CD4-positive, alpha-beta T cell treated with Interleukin-15 for 1 hour (primary cell): ENCODE data around the gene KIF6.
"Not testable (repeated sequence)": the region's sequence is repeated elsewhere in the genome, so short reads cannot be mapped to it uniquely, and the experiment has no call there.

ENCODE experiments used
- DNase-seq: peaks from one replicate; pipeline ENCODE4 v3.0.0-alpha.2; 2020

Gene KIF6

DNA sequence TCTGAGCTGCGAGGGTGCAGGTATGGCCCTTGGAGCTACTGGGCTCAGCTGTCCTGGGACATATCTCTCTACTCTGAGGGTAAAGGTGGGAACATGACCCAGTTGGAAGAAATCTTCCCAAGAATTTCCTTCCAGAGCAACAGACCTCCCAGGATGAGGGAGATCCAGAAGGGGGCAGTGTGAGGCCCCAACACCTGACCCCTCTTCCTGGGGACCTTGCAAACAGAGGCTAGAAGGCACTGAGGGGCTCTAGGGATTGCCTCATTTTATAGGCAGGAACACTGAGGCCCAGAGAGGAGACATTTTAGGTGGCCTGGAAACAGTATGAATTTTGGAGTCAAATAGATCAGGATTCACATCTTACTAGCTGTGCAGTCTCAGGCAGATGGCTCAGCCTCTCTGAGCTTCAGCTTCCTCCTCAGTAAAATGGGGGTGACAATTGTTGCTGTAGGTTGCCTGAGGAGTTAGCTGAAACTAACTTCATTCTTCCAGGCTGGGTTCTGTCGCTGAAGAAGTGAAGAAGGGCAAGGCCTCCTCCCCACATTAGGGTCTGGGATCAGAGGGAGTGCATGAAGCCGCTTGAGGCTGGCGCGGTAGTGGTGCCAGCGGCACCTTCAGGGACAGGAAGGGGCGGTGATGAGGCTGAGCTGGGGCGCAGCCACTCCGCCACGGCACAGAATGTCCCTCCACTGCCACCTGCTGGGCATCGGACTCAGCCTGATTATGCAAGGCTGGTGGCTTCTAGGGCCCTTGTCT is 422.4 kb downstream of the KIF6 start:
- DNase-seq = peak; percentile 77

DNA sequence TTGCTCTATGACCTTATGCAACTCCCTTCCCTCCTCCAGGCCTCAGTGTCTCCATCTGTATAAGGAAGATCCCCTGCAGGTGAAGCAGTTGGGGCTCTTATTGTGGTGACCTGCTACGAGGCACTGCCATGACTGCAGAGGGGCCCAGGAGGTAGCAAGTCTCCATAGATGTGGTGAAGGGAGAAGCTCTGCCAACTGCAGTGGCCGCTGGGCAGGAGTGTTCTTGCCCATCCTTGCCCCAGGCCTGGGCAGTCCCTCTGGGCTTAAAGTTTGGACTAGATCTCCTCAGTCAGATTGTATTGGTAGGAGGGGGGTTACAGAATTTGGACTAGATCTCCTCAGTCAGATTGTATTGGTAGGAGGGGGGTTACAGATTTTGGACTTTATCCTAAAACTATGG is 423.2 kb downstream of the KIF6 start:
- no peak for DNase-seq

DNA sequence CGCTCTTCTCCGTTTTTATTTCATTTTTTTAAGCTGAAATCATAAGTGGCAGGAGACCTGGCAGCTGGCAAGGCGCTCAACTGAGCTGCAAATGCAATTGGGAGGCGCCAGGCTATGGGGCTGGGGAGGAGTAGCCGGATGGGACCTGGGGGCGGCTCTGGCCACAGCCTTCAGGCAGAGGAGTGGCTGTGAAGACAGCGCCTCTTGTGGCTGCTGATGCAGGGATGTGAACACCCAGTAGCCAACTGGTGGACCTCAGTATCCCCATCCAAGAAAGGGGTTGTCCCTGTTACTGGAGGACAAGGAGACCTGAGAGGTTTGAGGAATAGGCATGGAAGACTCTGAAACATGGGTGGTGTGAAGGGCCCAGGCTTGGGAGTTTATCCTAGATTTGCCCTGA is 423.6 kb downstream of the KIF6 start:
- DNase-seq = no peak

DNA sequence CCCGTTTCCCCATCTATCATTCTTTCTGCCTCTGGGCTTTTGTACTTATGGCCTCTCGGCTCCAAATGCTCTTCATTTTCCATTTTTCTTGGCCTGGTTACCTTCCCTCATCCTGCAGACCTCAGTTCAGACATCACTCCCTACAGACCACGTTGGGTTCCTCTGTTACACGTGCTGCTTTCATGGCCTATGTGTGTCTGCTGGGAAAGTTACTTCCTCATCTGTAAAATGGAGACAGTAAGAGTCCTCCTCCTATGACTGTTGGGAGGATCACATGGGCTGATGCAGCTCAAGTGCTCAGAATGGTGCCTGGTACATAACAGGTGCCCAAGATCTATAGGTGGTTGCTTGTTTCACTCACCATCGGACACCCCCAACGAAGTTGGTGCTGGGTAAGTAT is 424.5 kb downstream of the KIF6 start:
- DNase-seq = no peak

DNA sequence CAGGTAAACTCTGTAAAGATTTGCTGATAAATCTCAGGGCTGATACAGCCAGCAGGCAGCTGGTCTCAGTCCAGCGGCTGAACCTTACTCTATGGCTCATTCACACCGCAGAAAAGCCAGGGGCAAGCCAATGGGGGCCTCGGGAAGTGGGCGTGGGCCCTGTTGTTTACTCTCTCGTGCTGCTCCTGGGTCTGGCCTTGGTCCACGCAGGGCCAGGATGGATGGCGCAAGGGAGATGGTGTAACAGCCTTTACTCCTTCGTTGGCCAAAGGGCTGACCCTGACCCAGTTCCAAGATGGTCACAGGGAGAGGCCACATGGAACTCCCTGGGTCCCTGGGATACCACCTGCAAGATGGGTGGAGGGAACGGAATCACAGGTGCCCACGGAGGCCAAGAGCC is 427.1 kb downstream of the KIF6 start:
- DNase-seq = no peak

DNA sequence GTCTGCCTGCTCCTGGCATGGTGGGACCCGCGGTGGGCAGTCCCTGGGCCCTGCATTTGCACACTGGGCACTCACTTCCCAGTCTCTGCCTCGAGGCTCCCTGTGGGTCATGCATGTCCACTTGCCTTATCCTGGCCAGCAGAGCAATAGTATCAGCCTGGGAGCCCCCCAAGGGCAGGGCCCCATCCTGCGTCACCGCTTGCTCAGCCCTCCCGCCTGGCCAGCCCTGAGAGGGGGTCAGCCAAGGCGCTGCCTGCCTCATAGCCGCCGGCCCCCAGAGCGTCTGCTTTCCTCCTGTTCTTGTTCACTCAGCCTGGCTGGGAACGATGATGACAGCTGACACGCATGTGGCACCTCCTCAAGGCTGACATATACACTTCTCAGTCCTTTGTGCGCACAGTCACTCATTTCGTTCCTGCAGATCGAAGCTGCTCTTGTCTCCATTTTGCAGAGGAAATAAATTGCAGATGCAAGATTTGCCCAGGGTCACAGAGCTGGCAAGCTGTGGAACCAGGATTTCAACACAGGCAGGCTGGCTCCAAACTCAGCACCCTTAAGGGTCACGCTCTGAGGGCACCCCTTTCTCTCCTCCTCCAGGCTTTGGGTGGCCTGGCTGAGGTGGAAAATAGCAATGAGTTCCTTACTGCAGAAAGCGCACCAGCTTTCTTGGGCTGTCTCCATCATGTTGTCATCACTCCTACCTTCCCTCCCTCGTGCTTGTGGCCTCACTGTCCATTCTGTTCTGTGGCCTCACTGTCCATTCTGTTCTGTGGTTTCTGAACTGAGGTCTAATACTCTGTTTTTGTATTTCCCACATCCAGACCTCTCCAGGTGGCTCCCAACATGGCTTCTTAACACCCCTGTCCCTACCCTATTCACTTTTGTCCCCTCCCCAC is 428.2 kb downstream of the KIF6 start:
- DNase-seq = no peak

DNA sequence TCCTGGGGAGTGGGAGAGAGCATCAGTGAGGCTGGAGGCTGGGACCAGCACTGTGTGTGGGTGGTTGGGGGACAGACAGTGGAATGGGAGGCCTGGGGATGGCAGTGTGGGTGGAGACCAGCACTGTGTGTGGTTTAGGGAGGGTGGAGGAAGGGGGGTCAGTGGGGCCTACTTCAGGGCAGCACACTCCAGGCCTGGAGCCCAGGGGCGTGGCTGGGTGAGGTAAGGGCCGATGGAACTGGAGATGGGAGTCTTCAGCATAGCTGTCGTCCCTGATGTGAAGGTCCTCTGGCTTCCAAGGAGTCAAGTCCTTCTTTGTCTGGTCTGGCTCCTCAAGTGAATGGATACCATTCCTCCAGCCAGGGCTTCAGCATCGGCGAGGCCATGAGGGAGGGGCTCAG is 429.6 kb downstream of the KIF6 start:
- no peak for DNase-seq

DNA sequence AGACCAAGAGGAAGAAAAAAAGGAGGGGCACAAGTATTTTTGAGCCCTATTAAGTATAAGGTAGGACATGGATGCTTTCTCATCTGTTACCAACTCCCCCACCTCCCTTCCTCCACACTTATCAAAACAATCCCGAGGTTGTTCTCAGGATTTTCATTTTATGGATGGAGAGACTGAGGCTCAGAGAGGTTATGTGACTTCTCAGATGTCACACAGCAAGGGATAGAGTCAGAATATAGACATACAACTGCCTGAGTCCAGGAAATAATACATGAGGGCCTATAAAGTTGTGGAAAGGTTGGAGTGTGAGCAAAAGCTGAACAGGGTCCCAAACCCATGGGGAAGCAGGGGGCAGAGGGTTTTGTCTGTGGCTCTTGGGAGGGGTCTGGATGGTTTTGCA is 430.3 kb downstream of the KIF6 start:
- DNase-seq = no peak

DNA sequence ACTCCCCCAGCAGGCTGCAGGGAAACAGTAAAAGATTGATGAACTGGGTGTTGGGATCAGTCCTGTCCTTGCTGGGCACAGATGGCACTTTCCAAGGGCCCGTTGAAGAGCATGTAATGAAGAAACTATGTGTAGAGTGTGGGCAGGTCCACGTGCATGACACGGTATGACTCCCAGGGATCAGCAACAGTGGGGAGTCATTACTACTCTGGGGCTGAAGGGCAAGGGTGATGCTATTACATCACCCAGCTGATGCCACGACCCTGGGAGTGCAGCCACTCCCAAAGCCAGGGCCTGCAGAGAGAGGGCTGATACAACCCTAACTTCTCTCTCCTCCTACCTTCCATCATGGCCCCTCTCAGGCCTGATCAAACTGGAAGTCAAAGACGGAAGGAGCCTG is 431.1 kb downstream of the KIF6 start:
- DNase-seq = no peak

DNA sequence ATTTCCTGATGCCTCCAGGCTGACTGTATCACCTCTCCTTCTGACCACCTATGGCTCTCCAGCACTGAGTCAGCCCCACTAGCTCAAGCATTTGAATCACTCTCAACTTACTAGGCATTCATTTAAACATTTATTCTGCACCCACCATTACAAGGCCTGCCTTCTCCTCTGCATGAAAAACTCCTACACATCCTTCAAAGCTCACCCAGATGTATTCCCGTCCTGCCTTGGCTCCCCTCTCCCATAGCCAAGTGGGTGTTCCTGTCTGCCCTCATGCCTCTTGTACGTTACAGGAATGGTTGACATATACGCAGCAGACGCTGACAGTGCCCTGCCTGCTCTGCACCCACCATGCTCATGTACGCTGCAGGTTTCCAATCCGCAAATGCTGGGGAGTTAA is 432.6 kb downstream of the KIF6 start:
- DNase-seq = no peak

DNA sequence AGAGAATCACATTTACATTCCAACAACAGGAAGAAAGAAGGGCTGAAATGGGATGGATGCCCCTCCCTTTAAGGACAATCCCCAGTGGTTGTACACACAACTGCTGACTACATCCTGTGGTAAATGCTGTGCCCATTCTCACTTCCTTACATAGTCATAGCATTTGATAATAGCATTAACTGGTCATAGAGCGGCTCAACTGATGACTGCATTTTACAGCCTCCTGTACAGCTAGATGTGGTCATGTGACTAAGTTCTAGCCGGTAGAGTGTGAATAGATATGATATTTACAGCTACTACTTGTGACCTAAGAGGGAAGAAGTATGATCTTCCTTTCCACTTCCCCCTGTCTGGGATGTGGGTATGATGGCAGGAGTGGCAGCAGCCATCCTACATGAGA is 435.7 kb downstream of the KIF6 start:
- DNase-seq = no peak

DNA sequence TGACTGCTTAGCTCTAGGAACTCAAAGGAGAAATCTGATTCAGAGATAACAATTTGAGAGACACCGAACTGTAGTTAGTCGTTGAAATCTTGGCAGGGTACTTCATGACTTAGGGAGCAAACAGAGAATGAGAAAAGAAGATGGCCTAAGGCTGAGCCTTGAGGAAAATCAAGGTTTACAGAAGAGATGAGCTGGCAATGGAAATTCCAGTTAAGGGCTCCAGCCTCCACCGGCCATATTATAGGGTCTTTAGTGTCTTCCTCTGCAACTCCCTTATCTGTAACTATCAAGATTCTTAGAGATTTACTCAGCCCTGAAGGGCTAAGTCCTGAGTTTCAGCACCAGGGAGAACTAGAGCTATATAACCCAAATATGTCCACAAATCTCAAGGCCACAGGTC is 437.6 kb downstream of the KIF6 start:
- no peak for DNase-seq

DNA sequence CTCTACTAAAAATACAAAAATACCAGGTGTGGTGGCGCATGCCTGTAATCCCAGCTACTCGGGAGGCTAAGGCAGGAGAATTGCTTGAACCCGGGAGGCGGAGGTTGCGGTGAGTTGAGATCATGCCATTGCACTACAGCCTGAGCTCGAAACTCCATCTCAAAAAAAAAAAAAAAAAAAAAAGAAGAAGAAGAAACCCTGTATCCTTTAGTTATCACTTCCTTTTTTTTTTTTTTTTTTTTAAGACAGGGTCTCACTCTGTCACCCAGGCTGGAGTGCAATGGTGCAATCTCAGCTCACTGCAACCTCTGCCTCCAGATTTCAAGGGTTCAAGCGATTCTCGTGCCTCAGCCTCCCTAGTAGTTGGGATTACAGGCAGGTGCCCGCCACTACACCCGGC is 438.6 kb downstream of the KIF6 start:
- DNase-seq = not testable (repeated sequence)

DNA sequence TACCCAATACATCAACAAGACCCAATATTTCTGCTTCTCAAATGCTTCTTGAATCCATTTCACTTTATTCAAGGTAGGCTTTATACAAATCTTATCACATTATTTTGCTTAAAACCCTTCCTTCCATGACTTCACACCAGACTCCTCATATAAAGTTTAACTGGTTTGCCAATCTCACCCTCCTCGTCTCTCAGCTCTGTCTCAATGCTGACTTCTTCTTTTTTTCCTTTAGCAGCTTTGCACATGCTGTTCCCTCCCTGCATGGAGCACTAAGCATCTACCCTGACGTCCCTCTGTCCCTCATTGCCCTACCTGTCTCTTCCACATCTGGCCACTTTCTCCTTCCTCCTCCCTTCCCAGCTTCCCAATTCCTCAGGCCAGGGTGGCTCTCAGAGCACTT is 442.4 kb downstream of the KIF6 start:
- no peak for DNase-seq

DNA sequence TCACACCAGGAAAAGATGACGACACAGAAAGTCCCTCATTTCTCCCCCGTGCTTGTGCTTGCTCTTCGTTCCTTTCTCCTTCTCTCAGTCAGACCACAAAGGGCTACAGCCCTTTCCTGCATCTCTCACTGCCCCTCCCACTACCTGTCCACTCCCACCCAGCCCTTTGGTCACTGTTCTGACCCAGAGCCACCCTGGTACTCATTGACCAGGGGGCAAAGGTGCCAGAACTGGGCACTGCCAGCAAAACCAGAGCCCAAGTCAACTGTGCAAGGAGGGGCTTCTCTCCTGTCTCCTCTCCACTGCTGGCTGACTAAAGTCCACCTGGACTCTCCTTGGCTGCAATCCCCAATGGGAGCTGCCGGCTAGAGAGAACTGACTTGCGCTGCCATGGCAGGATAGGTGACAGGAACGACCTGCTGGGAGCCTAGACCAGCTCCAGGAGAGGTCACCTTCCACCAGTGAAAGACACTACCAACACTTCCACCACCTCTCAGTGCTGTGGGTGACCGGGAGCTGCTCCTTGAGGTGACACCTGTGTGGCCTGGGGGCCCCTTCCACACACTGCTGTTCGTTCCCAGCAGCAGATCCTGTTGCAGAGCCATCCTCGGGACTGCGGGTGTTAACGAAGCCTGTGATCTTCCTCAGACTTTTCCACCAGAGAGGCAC is 443.8 kb downstream of the KIF6 start:
- no peak for DNase-seq

DNA sequence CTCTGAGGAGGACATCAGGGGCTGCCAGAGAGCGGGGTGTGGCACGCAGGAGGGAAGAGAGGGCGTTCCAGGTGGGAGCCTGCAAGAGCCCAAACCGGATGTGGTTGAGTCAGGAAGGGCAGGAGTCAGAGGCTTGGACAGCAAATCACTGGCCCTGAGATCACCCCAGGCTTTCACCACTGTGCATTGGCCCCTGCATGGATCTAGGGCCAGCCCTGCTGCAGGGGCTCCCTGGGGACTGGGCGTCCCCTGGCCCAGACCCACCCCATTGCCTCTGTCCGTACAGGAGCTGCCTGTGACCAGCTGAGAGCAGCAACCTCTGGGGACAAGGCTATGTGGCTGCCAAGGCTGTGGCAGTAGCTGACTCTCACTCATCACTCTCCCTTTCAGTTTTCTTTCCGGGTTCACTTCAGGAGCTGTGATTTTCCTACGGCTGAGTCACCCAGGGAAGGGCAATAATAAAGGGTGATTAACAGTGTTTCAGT is 444.9 kb downstream of the KIF6 start:
- DNase-seq = no peak
